DMS114 treated with DMSO at 0.1 percent for 48 hours (cell line): Measurements from ENCODE around the gene GDPGP1.
A peak's percentile ranks its signal among the peaks of the same experiment; 100 is the strongest.
"Not testable (repeated sequence)": the region's sequence is repeated elsewhere in the genome, so short reads cannot be mapped to it uniquely, and the experiment has no call there.

Experiments used
- DNase-seq: peaks from one replicate; lab custom pipeline; 2025; ENCODE audit not compliant: unreplicated experiment; lab: John Stamatoyannopoulos, UW

GDPGP1 gene

GRCh38 chr15:90234096-90234988, at the start of gene GDPGP1:
Gene GDPGP1 (plus strand): TSS chr15:90234209. CDS start chr15:90240909, 6,700 bp downstream.
- no peak for DNase-seq

- DNase-seq: peak; percentile 46
Measured at GRCh38 chr15:90184786-90185704, 49.0 kb upstream of the GDPGP1 start.

GRCh38 chr15:90187257-90187868, 46.6 kb upstream of the GDPGP1 start:
- DNase-seq: no peak

GRCh38 chr15:90188065-90188464, 45.9 kb upstream of the GDPGP1 start:
- DNase-seq: not testable (repeated sequence)

- no peak for DNase-seq
Measured at GRCh38 chr15:90188914-90189748, 44.9 kb upstream of the GDPGP1 start.

GRCh38 chr15:90189781-90190467, 44.1 kb upstream of the GDPGP1 start:
- DNase-seq: no peak

GRCh38 chr15:90190606-90191343, 43.2 kb upstream of the GDPGP1 start:
- no peak for DNase-seq

GRCh38 chr15:90191344-90191687, 42.7 kb upstream of the GDPGP1 start:
- no peak for DNase-seq

GRCh38 chr15:90191794-90192509, 42.1 kb upstream of the GDPGP1 start:
- DNase-seq: no peak

- no peak for DNase-seq
Measured at GRCh38 chr15:90192961-90193786, 40.8 kb upstream of the GDPGP1 start.

GRCh38 chr15:90194655-90195054, 39.4 kb upstream of the GDPGP1 start:
- DNase-seq: no peak

GRCh38 chr15:90200534-90201129, 33.4 kb upstream of the GDPGP1 start:
- DNase-seq: no peak

GRCh38 chr15:90201130-90201943, 32.7 kb upstream of the GDPGP1 start, which contains the start of gene SEMA4B:
Gene SEMA4B (plus strand): TSS chr15:90201330. CDS start chr15:90201579, 249 bp downstream.
- DNase-seq: peak; percentile 56

- DNase-seq: no peak
Measured at GRCh38 chr15:90201944-90202375, 32.0 kb upstream of the GDPGP1 start.

- no peak for DNase-seq
Measured at GRCh38 chr15:90202929-90203328, 31.1 kb upstream of the GDPGP1 start.

GRCh38 chr15:90203473-90203872, 30.5 kb upstream of the GDPGP1 start:
- DNase-seq: no peak
